Measurements from ENCODE around the gene PTPRU. TPM values are rescaled to one million over a fixed set of nuclear protein-coding genes. Genes with fewer than 3 reads are reported as not detected.

The PTPRU gene
- polyA plus RNA-seq, 1 of the 3 experiments (the other 2 are of a cell fraction), result 3.5 TPM

GRCh38 chr1:29224356-29224837 lies 11.9 kb upstream of the PTPRU start:
- Histone ChIP-seq H4K20me1 (ENCODE audit: insufficient read depth) (no peaks in the 10 kb centered on the region), H3F3A (replicated peaks; ENCODE audit: insufficient read depth) (no peaks in the 10 kb centered on the region), H3K9me3 (no peaks in the 10 kb centered on the region), H3K79me2 (ENCODE audit: insufficient read depth) (peaks cover 20% of the 10 kb centered on the region; the same call in 1 of the 2 replicates), H3K27ac (ENCODE audit: low read depth in 2 of 2, low read length in 1 of 2) (no peak overlapping the region), H3K9me2 (no peaks in the 10 kb centered on the region), H3K9ac (no peak overlapping the region), H3K4me2 (no peak overlapping the region), H3K27me3 (ENCODE audit: insufficient read depth) (no peaks in the 10 kb centered on the region), H3K36me3 (replicated peaks in 1 of 2; ENCODE audit: control insufficient read depth in 1 of 2, insufficient read depth in 2 of 2, low read length in 1 of 2) (peaks cover 3 to 4% of the 10 kb centered on the region in 2 experiments), H3K4me1 (ENCODE audit: control insufficient read depth in 1 of 2, insufficient read depth in 2 of 2, low read depth in 1 of 2, low read length in 1 of 2) (peaks cover 0 to under 1% of the 10 kb centered on the region in 2 experiments; a peak in 2 of 4 replicates), H3K4me3 (ENCODE audit: low read depth in 2 of 2, low read length in 1 of 2) (no peak overlapping the region), H2AFZ (ENCODE audit: low read depth) (no peak overlapping the region)
- no peak for TF ChIP-seq SIN3A (IDR thresholded peaks at IDR 0.05; ENCODE audit: borderline replicate concordance, low read depth, low read length)
- TF ChIP-seq USF2 (IDR thresholded peaks at IDR 0.05; ENCODE audit: borderline replicate concordance, low read depth, low read length), result no peak
- TF ChIP-seq EP300 (IDR thresholded peaks at IDR 0.05; ENCODE audit: borderline replicate concordance in 1 of 2, low read depth in 1 of 2, low read length in 1 of 2), result no peak
- TF ChIP-seq ELF1 (IDR thresholded peaks at IDR 0.05), result no peak
- TF ChIP-seq RCOR1 (IDR thresholded peaks at IDR 0.05; ENCODE audit: low read length), result no peak
- no peak for TF ChIP-seq TEAD4 (IDR thresholded peaks at IDR 0.05; ENCODE audit: borderline replicate concordance, insufficient read depth)
- TF ChIP-seq PBX3 (IDR thresholded peaks at IDR 0.05), result no peak
- TF ChIP-seq FOXJ3 (CRISPR knock-in tag; IDR thresholded peaks at IDR 0.05), result no peak
- no peak for TF ChIP-seq YY1 (IDR thresholded peaks at IDR 0.05; ENCODE audit: low read depth)
- no peak for TF ChIP-seq NRF1 (IDR thresholded peaks at IDR 0.05; ENCODE audit: low read depth, low read length)
- no peak for TF ChIP-seq RAD21 (IDR thresholded peaks at IDR 0.05; ENCODE audit: low read length)
- TF ChIP-seq TCF12 (IDR thresholded peaks at IDR 0.05), result no peak
- TF ChIP-seq GABPA (IDR thresholded peaks at IDR 0.05; ENCODE audit: low read depth), result no peak
- no peak for TF ChIP-seq IRF3 (IDR thresholded peaks at IDR 0.05; ENCODE audit: low read depth, low read length)
- TF ChIP-seq, protein P1, sequence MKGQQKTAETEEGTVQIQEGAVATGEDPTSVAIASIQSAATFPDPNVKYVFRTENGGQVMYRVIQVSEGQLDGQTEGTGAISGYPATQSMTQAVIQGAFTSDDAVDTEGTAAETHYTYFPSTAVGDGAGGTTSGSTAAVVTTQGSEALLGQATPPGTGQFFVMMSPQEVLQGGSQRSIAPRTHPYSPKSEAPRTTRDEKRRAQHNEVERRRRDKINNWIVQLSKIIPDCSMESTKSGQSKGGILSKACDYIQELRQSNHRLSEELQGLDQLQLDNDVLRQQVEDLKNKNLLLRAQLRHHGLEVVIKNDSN (IDR thresholded peaks at IDR 0.05; ENCODE audit: borderline replicate concordance, low read depth), result no peak
- TF ChIP-seq, protein P2, sequence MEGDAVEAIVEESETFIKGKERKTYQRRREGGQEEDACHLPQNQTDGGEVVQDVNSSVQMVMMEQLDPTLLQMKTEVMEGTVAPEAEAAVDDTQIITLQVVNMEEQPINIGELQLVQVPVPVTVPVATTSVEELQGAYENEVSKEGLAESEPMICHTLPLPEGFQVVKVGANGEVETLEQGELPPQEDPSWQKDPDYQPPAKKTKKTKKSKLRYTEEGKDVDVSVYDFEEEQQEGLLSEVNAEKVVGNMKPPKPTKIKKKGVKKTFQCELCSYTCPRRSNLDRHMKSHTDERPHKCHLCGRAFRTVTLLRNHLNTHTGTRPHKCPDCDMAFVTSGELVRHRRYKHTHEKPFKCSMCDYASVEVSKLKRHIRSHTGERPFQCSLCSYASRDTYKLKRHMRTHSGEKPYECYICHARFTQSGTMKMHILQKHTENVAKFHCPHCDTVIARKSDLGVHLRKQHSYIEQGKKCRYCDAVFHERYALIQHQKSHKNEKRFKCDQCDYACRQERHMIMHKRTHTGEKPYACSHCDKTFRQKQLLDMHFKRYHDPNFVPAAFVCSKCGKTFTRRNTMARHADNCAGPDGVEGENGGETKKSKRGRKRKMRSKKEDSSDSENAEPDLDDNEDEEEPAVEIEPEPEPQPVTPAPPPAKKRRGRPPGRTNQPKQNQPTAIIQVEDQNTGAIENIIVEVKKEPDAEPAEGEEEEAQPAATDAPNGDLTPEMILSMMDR (IDR thresholded peaks at IDR 0.05), result no peak
- TF ChIP-seq MXI1 (IDR thresholded peaks at IDR 0.05; ENCODE audit: low read depth, low read length), result no peak
- TF ChIP-seq GATA2 (CRISPR knock-in tag; IDR thresholded peaks at IDR 0.05), result no peak
- no peak for TF ChIP-seq EZH2phosphoT487 (IDR thresholded peaks at IDR 0.05; ENCODE audit: borderline replicate concordance, low read depth)
- CTCF ChIA-PET, result interaction anchor here (1.2 kb wide), 1 partner anchor 347 kb away, joined by 5 read pairs; no protein-coding TSS in a partner anchor
- no peak for DNase-seq
- WGBS (ENCODE audit: low lambda C conversion rate), result 85% methylated on average over 5 of the region's 5 CpGs
- POLR2A ChIA-PET, result no interaction called here

Measured in SK-N-SH (cell line).